GM21528 (cell line): ENCODE measurements around the gene MAN1A2.
A peak's percentile ranks its signal among the peaks of the same experiment; 100 is the strongest.

ENCODE experiments used
- ATAC-seq: cut with Tn5 transposase; IDR thresholded peaks from one replicate; pipeline ENCODE4 v1.9.1; 2021; ENCODE audit warnings: mild to moderate bottlenecking, moderate library complexity; ENCODE audit not compliant: unreplicated experiment, low FRiP score

Gene MAN1A2

DNA sequence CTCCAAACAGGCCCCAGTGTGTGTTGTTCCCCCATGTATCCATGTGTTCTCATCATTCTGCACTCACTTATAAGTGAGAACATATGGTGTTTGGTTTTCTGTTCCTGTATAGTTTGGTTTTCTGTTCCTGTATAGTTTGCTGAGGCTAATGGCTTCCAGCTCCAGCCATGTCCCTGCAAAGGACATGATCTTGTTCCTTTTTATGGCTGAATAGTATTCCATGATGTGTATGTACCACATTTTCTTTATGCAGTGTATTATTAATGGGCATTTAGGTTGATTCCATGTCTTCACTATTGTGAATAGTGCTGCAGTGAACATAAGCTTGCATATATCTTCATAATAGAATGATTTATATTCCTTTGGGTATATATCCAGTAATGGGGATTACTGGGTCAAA lies 111.8 kb downstream of the MAN1A2 start:
- no peak for ATAC-seq

DNA sequence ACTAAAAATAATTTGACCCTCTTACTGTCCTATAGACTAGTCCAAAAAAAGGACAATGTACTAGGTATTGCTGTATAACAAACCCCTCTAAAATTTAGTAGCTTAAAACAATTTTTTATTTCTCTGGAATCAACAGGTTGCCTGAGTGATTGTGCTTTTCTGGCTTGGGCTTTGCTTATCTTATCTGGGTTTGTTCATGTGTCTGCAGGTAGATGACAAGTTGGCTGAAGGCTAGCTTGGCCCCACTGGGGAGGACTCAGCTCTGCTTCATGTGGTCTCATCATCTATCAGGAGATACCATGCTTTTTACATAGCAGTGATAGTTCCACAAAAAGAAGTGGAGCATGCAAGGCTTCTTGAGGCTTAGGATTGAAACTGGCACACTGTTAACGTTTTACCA lies 114.2 kb downstream of the MAN1A2 start:
- no peak for ATAC-seq

DNA sequence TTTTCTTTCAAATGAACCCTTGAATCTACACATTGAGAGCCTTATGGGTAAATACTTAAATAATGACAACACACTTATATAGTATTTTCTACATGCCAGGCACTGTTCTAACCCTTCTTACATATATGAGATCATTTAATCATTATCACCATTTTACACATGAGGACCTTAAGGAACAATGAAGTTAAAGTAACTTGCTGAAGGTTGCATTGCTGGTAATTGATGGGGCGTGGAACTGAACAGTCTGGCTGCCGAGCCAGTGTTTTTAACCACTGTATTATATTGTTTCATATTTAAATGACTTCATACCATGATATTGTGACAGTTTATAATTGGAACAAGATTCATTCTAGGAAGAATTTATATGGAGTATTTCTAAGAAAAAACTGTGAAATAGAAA lies 126.7 kb downstream of the MAN1A2 start:
- ATAC-seq: no peak

DNA sequence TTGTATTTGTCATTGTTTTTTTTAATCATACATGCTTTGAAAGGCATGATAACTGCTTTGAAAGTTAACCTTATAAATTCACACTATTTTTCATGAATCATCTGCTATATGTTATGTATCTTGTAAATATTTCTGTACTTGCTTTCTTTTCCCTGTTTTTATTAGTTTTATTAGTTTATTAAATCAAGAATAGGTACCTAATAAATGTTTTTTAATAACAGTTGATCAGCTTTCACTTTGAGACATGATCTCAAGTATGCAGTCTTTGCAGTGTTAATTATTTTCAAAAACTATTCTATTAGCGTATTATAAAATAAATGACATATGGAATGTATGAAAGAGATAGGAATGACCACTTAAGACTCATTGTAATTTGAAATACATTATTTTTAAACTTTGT lies 127.8 kb downstream of the MAN1A2 start:
- no peak for ATAC-seq

DNA sequence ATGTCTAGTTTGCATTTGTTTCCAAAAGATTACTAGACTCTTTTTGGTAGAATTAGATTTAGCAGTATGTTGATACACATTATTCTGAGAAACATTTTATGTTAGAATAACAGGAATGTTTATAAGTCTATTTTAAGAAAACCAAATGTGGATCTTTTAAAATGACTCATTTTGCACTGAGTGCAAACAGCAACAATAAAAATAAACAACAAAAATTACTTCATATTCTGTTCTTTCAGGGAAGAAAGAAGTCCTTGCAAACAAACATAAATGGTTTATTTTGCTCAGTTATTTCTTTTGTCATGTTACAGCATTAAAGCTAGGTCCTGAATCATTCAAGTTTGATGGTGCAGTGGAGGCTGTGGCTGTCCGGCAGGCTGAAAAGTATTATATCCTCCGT lies 131.8 kb downstream of the MAN1A2 start:
- no peak for ATAC-seq

DNA sequence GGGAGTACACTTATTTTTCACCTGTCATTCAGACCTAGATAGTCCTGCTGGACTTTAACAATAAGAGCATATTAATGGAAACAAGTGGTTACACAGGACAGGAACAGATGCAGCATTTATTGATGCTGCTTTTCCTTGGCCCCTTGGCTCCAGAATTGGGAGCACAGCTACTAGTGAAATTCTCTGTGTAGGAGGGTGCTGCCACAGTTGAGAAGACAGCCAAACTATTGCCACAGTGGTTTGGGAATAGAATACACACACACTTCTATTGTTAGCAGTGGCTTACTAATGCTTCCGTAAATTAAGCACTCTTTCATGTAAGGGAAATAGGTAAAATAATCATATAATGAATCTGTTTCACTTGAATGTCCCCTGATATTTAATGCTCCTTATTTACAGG lies 133.3 kb downstream of the MAN1A2 start:
- no peak for ATAC-seq

DNA sequence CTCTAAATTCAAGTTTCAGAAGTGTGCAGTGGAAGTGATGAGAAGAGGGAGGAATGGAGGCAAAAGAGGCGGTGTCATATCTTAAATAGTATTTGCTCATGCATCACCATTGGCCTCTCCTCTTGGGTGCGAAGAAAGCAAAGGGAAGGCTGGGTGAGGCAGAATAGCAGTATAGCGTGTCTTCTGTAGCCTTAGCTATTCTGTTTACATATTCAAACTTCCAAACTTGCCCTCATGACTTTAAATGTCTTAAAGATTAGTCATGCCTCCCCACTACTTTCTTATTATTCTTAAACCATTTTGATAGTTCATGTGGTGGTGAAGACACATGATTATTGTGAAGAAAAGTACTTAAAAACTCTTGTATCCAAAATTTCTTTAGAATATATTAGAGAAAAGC lies 134.0 kb downstream of the MAN1A2 start:
- ATAC-seq: no peak

DNA sequence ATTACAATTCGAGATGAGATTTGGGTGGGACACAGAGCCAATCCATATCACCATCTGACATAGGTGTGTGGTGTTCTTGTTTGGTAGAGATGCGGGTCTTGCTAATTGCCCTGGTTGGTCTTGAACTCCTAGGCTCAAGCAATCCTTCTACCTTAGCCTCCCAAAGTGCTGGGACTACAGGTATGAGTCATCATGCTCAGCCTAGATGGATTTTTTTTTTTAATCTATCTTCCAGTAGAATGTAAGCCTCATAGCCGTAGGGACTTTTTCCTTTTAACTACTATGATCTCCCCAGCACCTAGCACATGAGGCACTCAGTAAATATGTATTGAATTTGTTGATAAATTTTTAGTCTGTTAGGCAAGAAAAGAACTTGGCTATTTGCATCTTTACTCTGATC lies 144.0 kb downstream of the MAN1A2 start:
- ATAC-seq: no peak

DNA sequence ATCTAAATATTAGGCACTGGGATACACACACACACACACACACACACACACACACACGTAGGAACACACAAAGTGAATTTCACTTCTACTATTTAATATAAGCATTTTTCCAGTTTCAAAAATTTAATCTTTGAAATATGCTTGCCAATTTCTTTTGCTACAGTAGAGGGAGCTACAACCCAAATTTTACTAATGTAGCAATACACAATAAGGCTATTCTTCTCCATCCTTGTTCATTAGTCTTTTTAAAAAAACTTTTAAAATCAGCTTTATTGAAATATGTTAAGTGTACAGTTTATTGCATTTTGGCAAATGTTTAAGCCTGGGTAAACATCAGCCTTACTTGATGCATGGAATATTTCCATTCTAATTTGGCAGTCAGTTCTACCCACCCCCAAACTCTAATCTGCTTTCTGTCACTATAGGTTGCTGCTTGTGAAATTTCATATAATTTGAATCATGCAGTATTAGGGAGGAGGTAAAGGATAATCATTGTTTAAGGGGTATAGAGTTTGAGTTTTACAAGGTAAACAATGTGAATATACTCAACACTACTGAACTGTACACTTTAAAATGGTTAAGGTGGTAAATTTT lies 145.6 kb downstream of the MAN1A2 start:
- ATAC-seq: no peak

DNA sequence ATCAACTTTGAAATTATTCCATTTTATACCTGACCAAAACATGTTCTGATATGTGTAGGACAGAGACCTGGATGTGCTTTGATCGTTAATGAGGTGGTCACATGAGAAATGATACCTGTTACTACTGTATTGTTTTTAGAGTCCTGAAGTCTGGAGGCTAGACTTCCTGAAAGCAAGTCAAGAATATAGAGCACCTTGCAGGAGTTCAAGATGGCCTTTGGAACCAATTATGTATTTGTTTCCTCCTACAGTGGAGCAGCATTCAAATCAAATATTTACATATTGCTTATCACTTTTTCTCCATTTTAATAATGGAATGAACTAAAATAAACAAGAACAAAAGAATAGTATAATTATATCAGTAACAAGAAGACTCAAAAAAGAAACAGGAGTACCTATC lies 155.9 kb downstream of the MAN1A2 start:
- no peak for ATAC-seq

DNA sequence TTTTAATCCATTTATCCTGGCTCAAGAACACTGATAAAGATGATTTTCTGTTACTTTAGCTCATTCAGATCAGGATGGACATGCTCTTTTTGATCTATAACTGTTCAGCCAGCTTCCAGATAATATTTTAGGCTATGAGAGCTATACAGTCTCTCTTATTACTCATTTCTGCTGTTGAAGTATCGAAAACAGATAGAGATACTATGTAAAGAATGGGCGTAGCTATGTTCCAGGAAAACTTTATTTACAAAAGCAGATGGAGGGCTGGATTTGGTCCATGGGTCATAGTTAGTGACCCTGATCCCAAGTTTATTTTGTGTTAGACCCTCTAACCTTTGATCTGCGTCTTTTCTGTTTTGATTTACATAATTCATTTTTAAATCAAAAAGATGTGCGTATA lies 159.8 kb downstream of the MAN1A2 start:
- no peak for ATAC-seq

DNA sequence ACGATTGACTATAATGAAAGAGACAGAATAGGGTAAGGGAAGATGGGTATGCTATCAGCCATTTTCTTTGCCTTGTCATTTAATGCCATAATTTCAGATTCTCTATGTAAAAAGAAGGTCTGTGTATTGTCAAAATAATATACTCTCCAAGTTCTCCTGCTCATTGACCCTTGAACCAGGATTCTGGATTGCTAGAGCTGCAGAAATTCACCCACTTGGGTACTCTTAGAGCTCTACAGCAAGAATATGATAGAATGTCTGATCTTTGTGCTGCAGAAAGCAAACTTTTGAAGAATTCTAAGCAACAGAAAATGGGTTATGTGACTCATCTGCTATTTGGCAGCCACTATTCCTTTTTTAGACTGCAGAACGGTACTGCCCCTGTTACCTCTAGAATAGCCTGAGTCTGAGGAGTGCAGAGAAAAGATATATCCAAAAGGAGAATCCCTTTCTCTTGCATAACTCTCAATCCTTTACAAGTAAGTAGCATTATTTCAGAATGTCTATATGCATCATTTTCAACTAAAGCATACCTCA lies 160.4 kb downstream of the MAN1A2 start:
- ATAC-seq: no peak

DNA sequence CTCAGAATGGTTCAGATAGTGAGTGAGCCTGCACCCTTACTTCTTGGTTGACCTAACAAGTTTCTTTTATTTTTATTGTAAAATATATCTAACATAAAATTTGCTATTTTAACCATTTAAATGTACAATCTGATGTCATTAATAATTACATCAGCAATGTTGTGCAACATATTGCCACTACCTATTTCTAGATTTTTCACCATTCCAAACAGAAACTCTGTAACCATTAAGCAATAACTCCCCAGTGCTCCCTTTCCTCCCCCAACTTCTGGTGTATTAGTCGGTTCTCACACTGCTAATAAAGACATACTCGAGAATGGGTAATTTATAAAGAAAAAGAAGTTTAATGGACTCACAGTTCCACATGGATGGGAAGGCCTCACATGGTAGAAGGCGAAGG lies 162.4 kb downstream of the MAN1A2 start:
- no peak for ATAC-seq

DNA sequence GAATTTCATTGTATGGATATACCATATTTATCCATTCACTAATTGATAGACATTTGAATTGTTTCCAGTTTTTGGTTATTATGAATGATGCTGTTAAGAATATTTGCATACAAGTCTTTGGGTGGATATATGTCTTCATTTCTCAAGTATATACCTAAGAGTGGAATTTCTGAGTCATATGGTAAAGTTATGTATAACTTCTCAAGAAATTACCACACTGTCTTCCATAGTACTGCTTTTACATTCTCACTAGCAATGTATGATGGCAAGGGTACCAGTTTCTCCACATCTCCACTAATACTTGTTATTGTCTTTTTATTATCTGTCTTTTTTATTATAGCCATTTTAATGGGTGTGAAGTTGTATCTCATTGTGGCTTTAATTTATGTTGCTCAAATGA lies 164.0 kb downstream of the MAN1A2 start:
- ATAC-seq: no peak

DNA sequence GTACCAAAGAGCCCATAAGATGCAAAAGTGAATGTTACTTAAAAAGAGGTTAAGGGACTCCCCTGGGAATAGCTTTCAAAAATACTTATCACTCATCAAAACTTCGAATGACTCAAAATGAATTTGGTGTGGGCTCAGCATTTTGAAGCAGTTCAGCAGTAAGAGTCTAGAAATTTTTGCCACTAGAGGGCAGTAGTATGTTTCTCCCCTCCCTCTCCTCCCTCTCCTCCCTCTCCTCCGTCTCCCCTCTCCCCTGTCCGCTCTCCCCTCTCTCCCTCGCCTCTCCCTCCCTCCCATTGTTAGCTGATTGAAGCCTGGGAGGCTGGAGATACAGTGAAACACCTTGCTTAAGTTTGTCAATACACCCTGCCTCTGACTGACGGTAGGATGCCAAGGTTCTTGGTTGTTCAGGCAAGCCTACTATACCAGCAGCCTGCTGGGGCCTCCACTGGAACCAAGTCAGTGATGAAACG lies 167.8 kb downstream of the MAN1A2 start:
- peak; percentile 65 for ATAC-seq

DNA sequence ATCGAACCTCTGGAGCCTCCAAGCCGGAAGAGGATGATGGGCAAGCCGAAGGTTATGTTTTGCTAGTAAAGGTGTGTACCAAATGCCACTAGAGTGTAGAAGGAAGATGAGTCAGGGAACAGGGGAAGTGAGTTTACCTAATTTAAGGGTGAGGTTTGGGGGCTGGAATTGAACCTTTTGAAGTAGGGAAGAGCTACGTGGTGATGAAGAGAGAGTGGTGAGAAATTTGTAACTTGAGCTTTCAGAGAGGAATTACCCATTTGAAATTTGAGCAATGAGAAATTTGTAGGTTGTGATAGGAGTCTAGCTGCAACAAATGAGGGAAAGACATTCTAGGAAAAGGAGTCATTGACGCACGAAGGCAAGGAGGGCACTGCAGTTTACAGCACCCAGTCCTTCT lies 168.6 kb downstream of the MAN1A2 start:
- no peak for ATAC-seq

DNA sequence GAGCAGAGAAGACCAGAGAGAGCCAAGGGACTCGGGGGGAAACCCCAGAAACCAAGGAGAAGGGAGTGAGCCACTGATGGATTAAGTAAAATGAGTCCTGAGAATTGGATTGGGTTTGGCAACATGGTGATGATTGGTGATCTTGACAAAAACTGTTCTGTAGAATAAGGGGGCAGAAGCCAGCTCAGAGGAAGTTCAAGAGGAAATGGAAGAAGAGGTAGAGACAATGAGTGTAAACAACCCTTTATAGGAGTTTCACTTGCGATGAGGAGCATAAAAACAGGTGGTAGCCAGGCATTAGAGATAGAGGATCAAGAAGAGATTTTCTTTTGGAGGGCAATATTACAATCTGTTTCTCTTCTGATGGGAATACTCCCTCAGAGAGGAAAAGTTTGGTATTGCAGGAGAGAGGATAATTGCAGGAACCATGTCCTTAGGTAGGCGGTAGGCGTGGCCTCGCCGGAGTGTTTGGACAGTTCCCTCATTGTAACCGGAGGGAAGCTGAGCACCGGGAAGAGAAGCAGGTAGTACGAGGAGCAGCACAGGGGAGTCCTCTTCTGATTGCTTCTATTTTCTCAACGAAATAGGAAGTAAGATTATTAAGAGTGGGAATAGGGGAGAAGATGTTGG lies 170.2 kb downstream of the MAN1A2 start:
- no peak for ATAC-seq

DNA sequence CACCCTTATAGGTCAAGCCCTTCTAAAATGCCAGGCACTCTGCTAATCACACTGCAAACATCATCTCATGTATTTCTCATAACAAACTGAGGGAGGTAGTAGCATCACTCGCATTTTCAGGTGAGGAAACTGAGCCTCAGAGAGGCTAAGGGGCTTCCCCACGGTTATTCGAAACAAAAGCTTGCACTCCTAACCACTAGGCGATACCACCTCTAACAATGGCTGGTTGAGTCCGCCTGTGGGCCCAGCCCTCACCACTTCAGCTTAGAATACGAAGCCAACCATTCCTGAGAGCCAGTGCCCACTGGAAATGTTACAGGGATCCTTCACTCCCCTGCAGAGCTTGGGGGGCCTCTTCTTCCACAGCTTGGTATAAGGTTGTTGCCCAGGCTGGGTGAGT lies 173.3 kb downstream of the MAN1A2 start:
- no peak for ATAC-seq

DNA sequence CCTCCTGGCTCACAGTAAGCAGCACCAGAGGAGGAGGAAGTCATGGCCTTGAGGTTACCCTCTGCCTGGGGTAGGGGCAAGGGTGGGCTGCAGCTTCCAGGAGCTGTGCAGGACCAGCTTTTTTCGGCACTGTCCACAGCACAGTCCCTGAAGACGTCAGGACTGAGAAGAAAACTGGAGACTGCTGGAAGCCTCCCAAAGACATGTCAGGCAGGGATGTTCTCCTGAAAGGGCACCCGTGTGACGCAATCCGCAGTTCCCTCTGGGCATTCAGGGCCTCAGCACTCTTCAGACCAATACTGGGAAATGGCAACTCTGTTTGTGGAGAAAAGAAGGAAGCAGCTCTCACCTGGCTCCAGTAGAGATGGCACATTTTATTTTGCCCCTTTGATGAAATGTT lies 173.8 kb downstream of the MAN1A2 start:
- no peak for ATAC-seq

DNA sequence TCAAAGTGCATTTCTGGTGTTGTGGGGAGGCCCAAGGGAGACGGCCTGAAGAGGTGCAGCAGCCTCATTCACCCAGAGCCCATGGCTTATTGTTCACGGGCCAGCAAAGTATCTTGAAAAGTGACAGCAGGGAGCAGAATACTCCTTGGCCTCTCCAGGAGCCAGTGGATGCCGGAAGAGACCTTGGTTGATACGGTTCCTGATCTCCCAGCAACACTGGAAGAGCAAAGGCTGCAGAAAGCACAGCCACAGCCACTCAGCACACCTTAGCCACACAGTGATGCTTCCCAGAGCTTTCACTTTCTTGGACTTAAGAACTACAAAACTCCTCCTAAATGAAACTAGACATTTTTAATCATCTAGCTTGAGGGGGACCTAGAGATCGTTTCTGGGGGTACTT lies 174.3 kb downstream of the MAN1A2 start:
- no peak for ATAC-seq

DNA sequence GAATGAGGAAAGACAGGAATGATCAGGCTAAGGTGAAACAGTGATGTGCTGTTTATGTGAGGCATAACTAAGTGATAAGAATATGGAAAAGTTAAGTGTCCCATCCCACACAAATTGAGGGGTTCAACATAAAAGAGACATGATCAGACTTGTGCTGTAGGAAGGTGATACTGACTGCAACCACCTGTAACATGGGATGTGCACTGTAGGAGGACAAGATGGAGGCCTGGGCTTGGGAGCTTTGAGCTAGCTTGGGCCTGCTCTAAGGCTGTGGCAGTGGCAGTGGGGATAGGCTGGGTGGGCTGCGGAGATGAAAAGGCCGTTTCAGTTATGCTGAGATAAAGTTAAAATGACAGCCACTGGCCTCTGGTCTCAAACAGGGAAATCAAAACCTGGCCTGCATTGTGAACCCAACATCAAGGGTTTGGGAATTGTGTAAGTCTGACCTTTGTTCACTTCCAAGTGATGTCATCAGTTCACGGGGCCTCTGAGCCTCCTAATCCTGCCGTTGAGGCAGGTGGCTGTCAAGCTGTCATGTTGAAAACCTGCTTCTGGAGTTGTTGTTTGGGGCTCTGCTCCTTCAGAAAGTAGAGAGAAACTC lies 177.4 kb downstream of the MAN1A2 start:
- ATAC-seq: no peak

DNA sequence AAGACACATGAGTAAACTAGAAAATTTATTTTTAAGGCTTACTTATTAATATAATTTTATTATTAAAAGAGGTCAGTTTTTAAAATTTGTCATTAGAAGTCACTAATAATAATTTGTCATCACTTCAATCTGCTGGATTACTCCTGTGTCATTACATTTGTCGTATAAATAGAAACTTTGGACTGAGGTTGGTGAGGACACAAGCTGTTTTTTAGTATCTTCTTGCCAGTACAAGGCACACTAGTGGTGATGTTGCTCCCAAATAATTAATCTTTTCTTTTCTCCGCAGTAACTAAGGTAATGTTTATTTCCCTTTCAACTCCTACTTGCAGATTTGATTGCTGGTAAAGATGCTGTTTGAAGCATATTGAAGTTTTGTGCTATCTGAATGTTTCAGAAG lies 179.2 kb downstream of the MAN1A2 start:
- no peak for ATAC-seq
